Measurements from ENCODE around the gene FNDC3A.

GRCh38 chr13:49098771-49099512, 123.2 kb downstream of the FNDC3A start:
- TF ChIP-seq CTCF (conservative IDR thresholded peaks at IDR 0.05 in 1 of 2, IDR thresholded peaks at IDR 0.05 in 1 of 2; ENCODE audit: extremely low read depth in 1 of 2, insufficient read depth in 1 of 2, low read depth in 1 of 2, low read length in 2 of 2) (peak; percentile 13 to 51), EZH2 (IDR thresholded peaks at IDR 0.05; ENCODE audit: borderline replicate concordance, low read length) (no peak)
